Omental fat pad (tissue), 4 donors: ENCODE data around the gene ROS1. TPM values are rescaled to one million over a fixed set of nuclear protein-coding genes. Genes with fewer than 3 reads are reported as not detected.

Experiments
- ATAC-seq: fragments of 150-250 bp; one replicate; pipeline ENCODE4 v1.9.1; 2016; ENCODE audit warnings: mild to moderate bottlenecking, moderate library complexity; ENCODE audit not compliant: low FRiP score
- DNase-seq: peaks from one replicate; pipeline ENCODE4 v3.0.0-alpha.2; 2019; ENCODE audit warnings: low spot score
- total RNA-seq, 4 donors: library from RNA; depleted of rRNA; stranded (reverse); fragments of >200 nt; gene quantifications; one replicate each; pipeline ENCODE4 v1.1.0, GENCODE V29; 2016
- TF ChIP-seq, protein P1 (sequence below), 3 donors: fragments of 450-650 bp; IDR thresholded peaks; one replicate each; pipeline ENCODE4 v1.5.1; 2016 to 2017; ENCODE audit warnings: antibody characterized with exemption in 3 of 3, mild to moderate bottlenecking in 3 of 3, moderate library complexity in 2 of 3

ROS1 gene
- total RNA-seq, 4 donors from 2014 or later = not detected

DNA sequence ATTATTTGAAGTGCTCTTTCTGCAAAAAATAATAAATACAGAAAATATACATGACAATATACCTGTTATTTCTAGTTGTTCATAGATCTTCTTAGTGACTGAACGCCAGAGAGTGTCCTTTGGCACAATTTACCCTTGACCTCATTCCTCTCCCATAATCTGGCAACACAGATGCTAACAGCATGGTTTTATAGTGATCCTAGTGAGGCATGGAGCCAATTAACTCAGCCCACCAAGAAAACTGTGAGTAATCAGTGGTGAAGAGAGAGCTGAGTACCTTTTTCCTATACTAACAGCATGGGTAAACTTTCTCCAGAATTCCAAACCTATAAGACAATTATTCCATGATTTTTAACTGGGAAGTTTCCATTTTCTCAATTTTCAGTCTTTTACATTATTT lies 99.3 kb downstream of the ROS1 start:
- TF ChIP-seq, protein P1, sequence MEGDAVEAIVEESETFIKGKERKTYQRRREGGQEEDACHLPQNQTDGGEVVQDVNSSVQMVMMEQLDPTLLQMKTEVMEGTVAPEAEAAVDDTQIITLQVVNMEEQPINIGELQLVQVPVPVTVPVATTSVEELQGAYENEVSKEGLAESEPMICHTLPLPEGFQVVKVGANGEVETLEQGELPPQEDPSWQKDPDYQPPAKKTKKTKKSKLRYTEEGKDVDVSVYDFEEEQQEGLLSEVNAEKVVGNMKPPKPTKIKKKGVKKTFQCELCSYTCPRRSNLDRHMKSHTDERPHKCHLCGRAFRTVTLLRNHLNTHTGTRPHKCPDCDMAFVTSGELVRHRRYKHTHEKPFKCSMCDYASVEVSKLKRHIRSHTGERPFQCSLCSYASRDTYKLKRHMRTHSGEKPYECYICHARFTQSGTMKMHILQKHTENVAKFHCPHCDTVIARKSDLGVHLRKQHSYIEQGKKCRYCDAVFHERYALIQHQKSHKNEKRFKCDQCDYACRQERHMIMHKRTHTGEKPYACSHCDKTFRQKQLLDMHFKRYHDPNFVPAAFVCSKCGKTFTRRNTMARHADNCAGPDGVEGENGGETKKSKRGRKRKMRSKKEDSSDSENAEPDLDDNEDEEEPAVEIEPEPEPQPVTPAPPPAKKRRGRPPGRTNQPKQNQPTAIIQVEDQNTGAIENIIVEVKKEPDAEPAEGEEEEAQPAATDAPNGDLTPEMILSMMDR (IDR thresholded peaks at IDR 0.05) = no peak
- ATAC-seq = no peak
- no peak for DNase-seq

DNA sequence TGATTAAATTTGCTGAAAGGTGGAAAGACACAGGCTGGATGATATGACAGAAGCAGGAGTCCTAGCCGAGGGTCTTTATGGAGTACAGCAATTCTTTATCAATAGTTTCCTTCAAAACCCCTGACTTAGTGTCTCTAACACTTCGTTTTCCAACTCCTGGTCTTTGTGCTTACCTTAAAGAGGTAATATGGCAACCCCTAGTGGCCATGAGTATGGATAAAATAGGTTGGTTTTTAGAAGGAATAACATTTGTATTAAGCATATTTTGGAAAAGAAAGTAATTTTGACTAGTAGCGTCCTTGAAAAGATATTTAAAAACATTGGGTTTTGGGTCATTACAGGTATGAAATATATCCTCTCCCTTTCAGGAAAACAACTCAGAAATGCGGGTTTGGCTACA lies 108.5 kb downstream of the ROS1 start:
- TF ChIP-seq, protein P1 (IDR thresholded peaks at IDR 0.05) = no peak
- no peak for ATAC-seq
- DNase-seq = no peak

- DNase-seq = no peak
- no peak for ATAC-seq
- TF ChIP-seq, protein P1 (IDR thresholded peaks at IDR 0.05) = no peak
These were observed 114.0 kb downstream of the ROS1 start for GRCh38 chr6:117311726-117312125.

DNA sequence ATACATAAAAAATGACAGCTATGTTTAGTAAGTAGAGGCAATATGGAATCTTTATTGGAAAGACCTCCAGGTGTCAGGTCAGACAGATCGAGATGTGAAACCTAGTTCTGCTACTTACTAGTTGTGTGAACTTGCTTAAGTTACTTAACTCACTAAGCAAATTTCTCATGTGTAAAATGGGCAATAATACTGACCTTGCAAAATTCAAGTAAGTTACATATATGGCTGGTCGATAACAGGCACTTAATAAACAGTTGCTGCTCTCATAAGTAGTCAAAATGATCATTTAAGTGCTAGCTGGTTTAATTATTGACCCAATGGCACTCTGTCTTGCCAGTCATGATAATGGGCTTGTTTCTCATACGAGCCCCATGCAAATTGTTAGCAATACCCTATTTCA lies 114.4 kb downstream of the ROS1 start:
- ATAC-seq (no peak), DNase-seq (no peak)
- TF ChIP-seq, protein P1 (IDR thresholded peaks at IDR 0.05) = no peak

GRCh38 chr6:117309611-117310010 lies 116.1 kb downstream of the ROS1 start:
- DNase-seq = no peak
- TF ChIP-seq, protein P1 (IDR thresholded peaks at IDR 0.05) = no peak
- no peak for ATAC-seq

GRCh38 chr6:117309069-117309468 lies 116.7 kb downstream of the ROS1 start:
- no peak for DNase-seq
- TF ChIP-seq, protein P1 (IDR thresholded peaks at IDR 0.05) = no peak
- ATAC-seq = no peak

DNA sequence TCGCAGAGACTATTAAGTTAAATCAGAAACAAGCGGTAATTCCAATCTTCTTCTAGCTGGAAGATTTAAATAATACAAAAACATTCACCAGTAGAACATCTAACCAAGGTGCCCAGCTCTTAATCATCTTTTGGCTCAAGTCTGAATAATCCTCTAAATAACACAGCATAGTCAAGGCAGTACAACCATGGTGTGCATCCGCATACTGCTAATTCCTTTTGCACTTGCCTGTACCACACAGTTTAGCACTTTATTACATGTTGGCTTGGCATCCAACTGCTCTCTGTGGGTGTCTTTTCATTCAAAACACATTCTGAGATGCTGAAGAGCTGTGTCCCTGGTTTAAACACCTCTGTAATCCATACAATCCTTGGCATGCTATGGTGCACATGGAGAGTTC lies 118.1 kb downstream of the ROS1 start:
- DNase-seq = no peak
- no peak for ATAC-seq
- TF ChIP-seq, protein P1 (IDR thresholded peaks at IDR 0.05) = no peak
